Measurements from ENCODE around the gene ZSCAN32.
A peak's percentile ranks its signal among the peaks of the same experiment; 100 is the strongest.

Gene ZSCAN32

GRCh38 chr16:3347586-3347985 is 53.2 kb downstream of the ZSCAN32 start:
- H2AFZ ChIP-seq (ENCODE audit: low read length) = no peak overlapping the region
- H3K36me3 ChIP-seq (replicated peaks; ENCODE audit: insufficient read depth, low read length) = no peaks in the 10 kb centered on the region
- no peak overlapping the region for H3K4me3 ChIP-seq (ENCODE audit: low read length)
- H3F3A ChIP-seq (ENCODE audit: insufficient read depth, low read length) = peaks cover 23% of the 10 kb centered on the region
- no peaks in the 10 kb centered on the region for H3K9me3 ChIP-seq (replicated peaks; ENCODE audit: insufficient read depth, low read length)
- H3K9me2 ChIP-seq (replicated peaks; ENCODE audit: insufficient read depth, low read length) = no peaks in the 10 kb centered on the region
- DNase-seq = no peak
- peak overlapping the region; percentile 98 for H3K27ac ChIP-seq (ENCODE audit: low read length)
- H4K20me1 ChIP-seq (ENCODE audit: insufficient read depth, low read length) = no peaks in the 10 kb centered on the region
- TF ChIP-seq EZH2 (optimal IDR thresholded peaks at IDR 0.05; ENCODE audit: low read depth, low read length) = no peak
- TF ChIP-seq CTCF (IDR thresholded peaks at IDR 0.05; ENCODE audit: low read length) = no peak
- no peak for TF ChIP-seq EZH2phosphoT487 (IDR thresholded peaks at IDR 0.05; ENCODE audit: low read length)
- peaks cover 23% of the 10 kb centered on the region for H3K4me1 ChIP-seq (ENCODE audit: low read length)
- peak overlapping the region; percentile 32; the same call in 1 of the 2 replicates for H3K4me2 ChIP-seq (ENCODE audit: low read depth, low read length)
- H3K27me3 ChIP-seq (replicated peaks; ENCODE audit: insufficient read depth, low read length) = no peaks in the 10 kb centered on the region
- H3K9ac ChIP-seq (ENCODE audit: low read length) = no peak overlapping the region
- no peaks in the 10 kb centered on the region for H3K79me2 ChIP-seq (ENCODE audit: low read length)

DNA sequence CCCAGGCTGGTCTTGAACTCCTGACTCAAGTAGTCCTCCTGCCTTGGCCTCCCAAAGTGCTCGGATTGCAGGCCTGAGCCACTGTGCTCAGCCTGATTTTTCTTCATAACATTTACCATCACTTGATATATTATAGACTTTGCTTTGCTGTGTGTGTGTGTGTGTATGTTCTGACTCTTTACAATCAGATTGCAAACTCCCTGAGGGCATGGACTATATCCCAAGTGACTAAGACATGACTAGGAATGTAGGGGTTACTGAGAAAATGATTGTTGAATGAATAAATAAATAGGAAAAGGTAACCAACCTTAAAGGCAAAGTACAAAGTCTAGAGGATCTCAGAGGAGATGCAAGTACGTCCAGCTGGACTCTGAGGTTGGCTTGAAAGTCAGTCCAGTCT is 54.8 kb downstream of the ZSCAN32 start:
- Histone ChIP-seq H3F3A (ENCODE audit: insufficient read depth, low read length) (peaks cover 23% of the 10 kb centered on the region), H3K9me3 (replicated peaks; ENCODE audit: insufficient read depth, low read length) (no peaks in the 10 kb centered on the region), H3K27ac (ENCODE audit: low read length) (no peak overlapping the region), H3K9me2 (replicated peaks; ENCODE audit: insufficient read depth, low read length) (no peaks in the 10 kb centered on the region), H3K4me1 (ENCODE audit: low read length) (peaks cover 23% of the 10 kb centered on the region), H3K9ac (ENCODE audit: low read length) (no peak overlapping the region), H2AFZ (ENCODE audit: low read length) (no peak overlapping the region), H3K79me2 (ENCODE audit: low read length) (no peaks in the 10 kb centered on the region), H3K4me3 (ENCODE audit: low read length) (no peak overlapping the region), H3K4me2 (ENCODE audit: low read depth, low read length) (no peak overlapping the region), H3K36me3 (replicated peaks; ENCODE audit: insufficient read depth, low read length) (no peaks in the 10 kb centered on the region), H3K27me3 (replicated peaks; ENCODE audit: insufficient read depth, low read length) (no peaks in the 10 kb centered on the region), H4K20me1 (ENCODE audit: insufficient read depth, low read length) (no peaks in the 10 kb centered on the region)
- TF ChIP-seq CTCF (IDR thresholded peaks at IDR 0.05; ENCODE audit: low read length) (no peak), EZH2phosphoT487 (IDR thresholded peaks at IDR 0.05; ENCODE audit: low read length) (no peak), EZH2 (optimal IDR thresholded peaks at IDR 0.05; ENCODE audit: low read depth, low read length) (no peak)
- DNase-seq = no peak
